Embryonic facial prominence (tissue), 1 donor: ENCODE data around the gene SH2D1A.

Experiments
- DNase-seq: peaks from one replicate; pipeline ENCODE4 v3.0.0-alpha.2; 2016; ENCODE audit errors: extremely low spot score

SH2D1A gene

DNA sequence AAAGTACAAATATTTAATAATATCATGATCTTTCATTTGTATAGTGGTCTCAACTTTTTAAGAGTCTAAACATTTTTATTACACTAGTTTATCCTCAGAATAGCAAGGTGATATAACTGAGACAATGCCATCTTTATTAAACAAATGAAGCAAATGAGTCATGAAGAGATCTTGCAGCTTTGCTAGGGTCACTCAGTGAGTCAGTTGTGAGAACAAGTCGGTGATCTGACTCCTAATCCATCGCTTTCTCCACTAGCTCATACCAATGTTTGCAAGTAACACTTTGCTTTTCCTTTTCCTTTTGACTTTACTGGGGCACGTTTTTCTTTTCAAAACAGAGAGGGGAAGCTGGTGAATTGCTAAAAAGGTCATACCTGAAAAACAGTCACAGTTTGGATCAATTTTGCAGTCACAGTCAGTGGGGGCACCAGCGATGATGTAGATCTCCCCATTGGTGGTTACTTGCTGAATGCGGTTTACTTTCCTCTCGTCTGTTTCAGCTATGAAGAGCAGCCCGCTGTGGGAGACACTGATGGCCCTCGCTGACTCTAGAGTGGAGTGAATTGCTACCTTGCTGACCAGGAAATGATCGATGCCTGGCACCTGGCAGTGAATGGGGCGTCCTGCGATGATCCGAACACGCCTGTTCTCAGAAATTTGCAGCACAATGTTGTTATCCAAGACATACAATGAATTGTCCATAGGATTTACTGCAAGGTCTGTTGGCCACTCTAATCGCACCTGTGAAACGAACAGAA, 75.7 kb downstream of the SH2D1A start:
- DNase-seq = no peak
